GM12878 (cell line): ENCODE data around the gene PPP2R3B. TPM values are rescaled to one million over a fixed set of nuclear protein-coding genes. Genes with fewer than 3 reads are reported as not detected.

Experiments
- ASH2L ChIP-seq: fragments of 300-600, 200-600 bp; sonication (generic); IDR thresholded peaks from 2 replicates; pipeline ENCODE4 v1.6.1; 2017; ENCODE audit warnings: low read depth, mild to moderate bottlenecking, borderline replicate concordance
- ATF7 ChIP-seq: fragments of 450-650 bp; IDR thresholded peaks from 2 replicates; pipeline ENCODE4 v1.6.1; 2016; ENCODE audit warnings: low read depth, mild to moderate bottlenecking
- BACH1 ChIP-seq: fragments of 450-650 bp; IDR thresholded peaks from 2 replicates; pipeline ENCODE4 v1.6.1; 2017; ENCODE audit warnings: mild to moderate bottlenecking, borderline replicate concordance
- ETV6 ChIP-seq, 2 experiments: fragments of 450-650 bp in 1 of 2; IDR thresholded peaks in 1 of 2; conservative IDR thresholded peaks in 1 of 2; 2 replicates each; pipeline ENCODE4 v1.6.1; 2014; ENCODE audit warnings: antibody characterized with exemption in 1 of 2, borderline replicate concordance in 1 of 2, low read depth in 1 of 2, mild to moderate bottlenecking in 1 of 2, moderate library complexity in 1 of 2
- FOS ChIP-seq: IDR thresholded peaks from 3 replicates; pipeline ENCODE4 v1.6.1; 2011; ENCODE audit warnings: borderline replicate concordance; ENCODE audit not compliant: insufficient read length; ENCODE audit errors: extremely low read depth
- GATAD2B ChIP-seq: fragments of 450-650 bp; conservative IDR thresholded peaks from 2 replicates; pipeline ENCODE4 v1.6.1; 2017; ENCODE audit warnings: low read depth, mild to moderate bottlenecking, moderate library complexity
- JUND ChIP-seq: IDR thresholded peaks from 2 replicates; pipeline ENCODE4 v1.6.1; 2012; ENCODE audit warnings: low read depth, mild to moderate bottlenecking, low read length, improper control_type of control experiment, moderate library complexity
- MEF2A ChIP-seq: IDR thresholded peaks from 2 replicates; pipeline ENCODE4 v1.6.1; 2011; ENCODE audit warnings: low read depth, mild to moderate bottlenecking, low read length, moderate library complexity; ENCODE audit not compliant: insufficient read depth
- MTA3 ChIP-seq: IDR thresholded peaks from 2 replicates; pipeline ENCODE4 v1.6.1; 2012; ENCODE audit warnings: low read length, inconsistent platforms, borderline replicate concordance
- MYC ChIP-seq: IDR thresholded peaks from 2 replicates; pipeline ENCODE4 v1.6.1; 2011; ENCODE audit warnings: mild to moderate bottlenecking, low read length, moderate library complexity, inconsistent platforms; ENCODE audit not compliant: insufficient read depth, insufficient replicate concordance, insufficient read length, severe bottlenecking
- NFYB ChIP-seq: IDR thresholded peaks from 2 replicates; pipeline ENCODE4 v1.6.1; 2011; ENCODE audit warnings: low read depth, mild to moderate bottlenecking, low read length, improper control_type of control experiment, moderate library complexity; ENCODE audit not compliant: insufficient read depth
- NR2C1 ChIP-seq: fragments of 450-650 bp; IDR thresholded peaks from 2 replicates; pipeline ENCODE4 v1.6.1; 2017; ENCODE audit warnings: antibody characterized with exemption, mild to moderate bottlenecking, moderate library complexity
- PAX5 ChIP-seq: IDR thresholded peaks from 2 replicates; pipeline ENCODE4 v1.6.1; 2011; ENCODE audit warnings: low read depth, low read length, borderline replicate concordance
- POLR2A ChIP-seq: IDR thresholded peaks from 2 replicates; pipeline ENCODE4 v1.6.1; 2011; ENCODE audit warnings: low read depth, mild to moderate bottlenecking, low read length
- RBBP5 ChIP-seq: fragments of 200-600 bp; sonication (generic); conservative IDR thresholded peaks from 2 replicates; pipeline ENCODE4 v1.6.1; 2016
- RUNX3 ChIP-seq: IDR thresholded peaks from 2 replicates; pipeline ENCODE4 v1.6.1; 2012; ENCODE audit warnings: low read length, inconsistent platforms
- SIX5 ChIP-seq: IDR thresholded peaks from 2 replicates; pipeline ENCODE4 v1.6.1; 2011; ENCODE audit warnings: mild to moderate bottlenecking, low read depth, low read length, moderate library complexity; ENCODE audit not compliant: severe bottlenecking
- SREBF1 ChIP-seq: IDR thresholded peaks from 2 replicates; pipeline ENCODE4 v1.6.1; 2012; ENCODE audit warnings: mild to moderate bottlenecking, low read length
- STAT1 ChIP-seq: fragments of 450-650 bp; conservative IDR thresholded peaks from 2 replicates; pipeline ENCODE4 v1.6.1; 2014; ENCODE audit warnings: antibody characterized with exemption, mild to moderate bottlenecking
- STAT3 ChIP-seq: IDR thresholded peaks from 2 replicates; pipeline ENCODE4 v1.6.1; 2011; ENCODE audit warnings: low read depth, low read length, improper control_type of control experiment
- TCF12 ChIP-seq: IDR thresholded peaks from 2 replicates; pipeline ENCODE4 v1.6.1; 2011; ENCODE audit warnings: low read depth, mild to moderate bottlenecking, low read length
- YBX1 ChIP-seq: fragments of 450-650 bp; IDR thresholded peaks from 2 replicates; pipeline ENCODE4 v1.6.1; 2016; ENCODE audit warnings: antibody characterized with exemption
- ZNF24 ChIP-seq: fragments of 450-650 bp; IDR thresholded peaks from 2 replicates; pipeline ENCODE4 v1.6.1; 2017; ENCODE audit warnings: antibody characterized with exemption, mild to moderate bottlenecking
- ZNF622 ChIP-seq: fragments of 450-650 bp; IDR thresholded peaks from 2 replicates; pipeline ENCODE4 v1.6.1; 2017; ENCODE audit warnings: mild to moderate bottlenecking, inconsistent platforms
- polyA plus RNA-seq, 11 experiments: library from polyadenylated mRNA; depleted of rRNA in 4 of 11; unstranded in 6 of 11; stranded (reverse) in 5 of 11; fragments of >200 nt; fragmentation: Nextera tagmentation in 4 of 11; fragmentation: Illumina TruSeq in 1 of 11; extraction: Ambion mirVana in 4 of 11; extraction: Trizol in 1 of 11; gene quantifications; 1 replicate in 1 of 11; 2 replicates in 10 of 11; pipeline versions ENCODE4 v1.2.1 to v1.2.3, GENCODE V29; 2011 to 2016; ENCODE audit warnings: inconsistent platforms in 2 of 11, missing spikeins in 2 of 11, low read depth in 1 of 11
- total RNA-seq, 4 experiments: library from RNA; depleted of rRNA in 3 of 4; stranded (reverse); fragments of >200 nt in 3 of 4; fragmentation: Illumina TruSeq in 1 of 4; extraction: Trizol in 1 of 4; gene quantifications; 2 replicates each; pipeline versions ENCODE4 v1.2.1 to v1.2.3, GENCODE V29; 2013 to 2021
- TF ChIP-seq, protein P1 (sequence below): IDR thresholded peaks from 2 replicates; pipeline ENCODE4 v1.6.1; 2011; ENCODE audit warnings: borderline replicate concordance, low read depth, mild to moderate bottlenecking, moderate library complexity, mixed read lengths, low read length; ENCODE audit not compliant: insufficient read depth; ENCODE audit errors: extremely low read length
- TF ChIP-seq, protein P2 (sequence below): IDR thresholded peaks from 2 replicates; pipeline ENCODE4 v1.6.1; 2011; ENCODE audit warnings: low read depth, low read length, improper control_type of control experiment, borderline replicate concordance
- TF ChIP-seq, protein P3 (sequence below): IDR thresholded peaks from 2 replicates; pipeline ENCODE4 v1.6.1; 2011; ENCODE audit warnings: mild to moderate bottlenecking, low read depth, low read length, moderate library complexity; ENCODE audit not compliant: insufficient replicate concordance
- TF ChIP-seq, protein P4 (sequence below): fragments of 450-650 bp; IDR thresholded peaks from 2 replicates; pipeline ENCODE4 v1.6.1; 2014; ENCODE audit warnings: mild to moderate bottlenecking

PPP2R3B gene
- total and polyA plus RNA-seq, 10 of the 15 experiments (the other 5 are each of a cell fraction or from before 2014, with no cell fraction given): 0.11 to 34.3 (median 9.7) TPM; not detected in 1

DNA sequence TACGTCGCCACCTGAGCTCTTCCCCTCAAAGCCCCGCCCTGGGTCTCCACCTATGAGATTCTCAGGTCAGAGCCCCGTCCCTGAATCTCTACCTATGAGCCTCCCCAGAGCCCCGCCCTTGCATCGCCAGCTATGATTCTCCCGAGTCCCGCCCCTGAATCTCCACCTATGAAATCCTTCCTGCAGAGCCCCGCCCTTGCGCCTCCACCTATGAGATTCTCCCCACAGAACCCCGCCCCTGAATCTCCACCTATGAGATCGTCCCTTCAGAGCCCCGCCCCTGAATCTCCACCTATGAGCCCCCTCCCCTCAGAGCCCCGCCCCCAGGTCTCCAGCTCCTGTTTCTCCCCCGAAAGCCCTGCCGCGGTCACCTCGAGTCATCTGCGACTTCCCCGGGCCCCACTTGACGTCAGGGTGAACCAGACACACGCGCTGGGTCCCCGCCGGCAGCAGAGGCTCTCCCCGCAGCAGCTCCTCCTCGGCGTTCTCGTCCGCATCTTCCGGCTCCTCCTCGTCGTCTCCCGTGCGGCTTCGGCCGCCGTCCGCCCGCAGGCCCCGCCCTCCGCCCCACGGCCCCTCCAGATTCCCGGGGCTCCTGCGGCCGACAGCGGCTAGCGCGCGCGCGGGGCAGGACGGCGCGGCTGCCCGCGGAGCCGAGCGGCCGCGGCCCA is 68.5 kb downstream of the PPP2R3B start (continued):
- TF ChIP-seq, protein P1, sequence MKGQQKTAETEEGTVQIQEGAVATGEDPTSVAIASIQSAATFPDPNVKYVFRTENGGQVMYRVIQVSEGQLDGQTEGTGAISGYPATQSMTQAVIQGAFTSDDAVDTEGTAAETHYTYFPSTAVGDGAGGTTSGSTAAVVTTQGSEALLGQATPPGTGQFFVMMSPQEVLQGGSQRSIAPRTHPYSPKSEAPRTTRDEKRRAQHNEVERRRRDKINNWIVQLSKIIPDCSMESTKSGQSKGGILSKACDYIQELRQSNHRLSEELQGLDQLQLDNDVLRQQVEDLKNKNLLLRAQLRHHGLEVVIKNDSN: no peak
- TF ChIP-seq MYC (no peak), ETV6 (conservative IDR thresholded peaks at IDR 0.05 in 1 of 2, IDR thresholded peaks at IDR 0.05 in 1 of 2; ENCODE audit: borderline replicate concordance in 1 of 2, low read depth in 1 of 2) (no peak), RBBP5 (no peak), ATF7 (0 out of 2 replicates have a peak, but pooled peaks have one; percentile 22), STAT3 (no peak), ZNF622 (no peak), ZNF24 (peak; percentile 25; the same call in 1 of the 2 replicates), BACH1 (peak; percentile 92; the same call in 1 of the 2 replicates), RUNX3 (peak; percentile 56), SREBF1 (no peak), SIX5 (no peak), POLR2A (peak; percentile 90), YBX1 (no peak), STAT1 (peak; percentile 95), GATAD2B (peak; percentile 47), JUND (no peak), NFYB (peak; percentile 74; the same call in 1 of the 2 replicates), TCF12 (peak; percentile 26; the same call in 1 of the 2 replicates), FOS (peak; percentile 77), ASH2L (peak; percentile 61; the same call in 1 of the 2 replicates), PAX5 (0 out of 2 replicates have a peak, but pooled peaks have one; percentile 21), MTA3 (no peak), MEF2A (no peak), NR2C1 (peak; percentile 45)
- TF ChIP-seq, protein P2, sequence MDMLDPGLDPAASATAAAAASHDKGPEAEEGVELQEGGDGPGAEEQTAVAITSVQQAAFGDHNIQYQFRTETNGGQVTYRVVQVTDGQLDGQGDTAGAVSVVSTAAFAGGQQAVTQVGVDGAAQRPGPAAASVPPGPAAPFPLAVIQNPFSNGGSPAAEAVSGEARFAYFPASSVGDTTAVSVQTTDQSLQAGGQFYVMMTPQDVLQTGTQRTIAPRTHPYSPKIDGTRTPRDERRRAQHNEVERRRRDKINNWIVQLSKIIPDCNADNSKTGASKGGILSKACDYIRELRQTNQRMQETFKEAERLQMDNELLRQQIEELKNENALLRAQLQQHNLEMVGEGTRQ: no peak
- TF ChIP-seq, protein P3, sequence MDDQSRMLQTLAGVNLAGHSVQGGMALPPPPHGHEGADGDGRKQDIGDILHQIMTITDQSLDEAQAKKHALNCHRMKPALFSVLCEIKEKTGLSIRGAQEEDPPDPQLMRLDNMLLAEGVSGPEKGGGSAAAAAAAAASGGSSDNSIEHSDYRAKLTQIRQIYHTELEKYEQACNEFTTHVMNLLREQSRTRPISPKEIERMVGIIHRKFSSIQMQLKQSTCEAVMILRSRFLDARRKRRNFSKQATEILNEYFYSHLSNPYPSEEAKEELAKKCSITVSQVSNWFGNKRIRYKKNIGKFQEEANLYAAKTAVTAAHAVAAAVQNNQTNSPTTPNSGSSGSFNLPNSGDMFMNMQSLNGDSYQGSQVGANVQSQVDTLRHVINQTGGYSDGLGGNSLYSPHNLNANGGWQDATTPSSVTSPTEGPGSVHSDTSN: peak; percentile 38
- TF ChIP-seq, protein P4, sequence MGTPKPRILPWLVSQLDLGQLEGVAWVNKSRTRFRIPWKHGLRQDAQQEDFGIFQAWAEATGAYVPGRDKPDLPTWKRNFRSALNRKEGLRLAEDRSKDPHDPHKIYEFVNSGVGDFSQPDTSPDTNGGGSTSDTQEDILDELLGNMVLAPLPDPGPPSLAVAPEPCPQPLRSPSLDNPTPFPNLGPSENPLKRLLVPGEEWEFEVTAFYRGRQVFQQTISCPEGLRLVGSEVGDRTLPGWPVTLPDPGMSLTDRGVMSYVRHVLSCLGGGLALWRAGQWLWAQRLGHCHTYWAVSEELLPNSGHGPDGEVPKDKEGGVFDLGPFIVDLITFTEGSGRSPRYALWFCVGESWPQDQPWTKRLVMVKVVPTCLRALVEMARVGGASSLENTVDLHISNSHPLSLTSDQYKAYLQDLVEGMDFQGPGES: no peak
